Keratinocyte (primary cell): Measurements from ENCODE around the gene PNPLA2.

Source experiments
- CTCF ChIP-seq, 3 experiments: IDR thresholded peaks in 1 of 3; conservative IDR thresholded peaks in 1 of 3; optimal IDR thresholded peaks in 1 of 3; 2 replicates in 2 of 3; 3 replicates in 1 of 3; pipeline versions ENCODE3 to v1.5.1; 2011; ENCODE audit warnings: low read length in 3 of 3, mild to moderate bottlenecking in 3 of 3, moderate library complexity in 2 of 3, control low read depth in 1 of 3, inconsistent platforms in 1 of 3; ENCODE audit not compliant: insufficient read depth in 2 of 3; ENCODE audit errors: extremely low read depth in 1 of 3
- EZH2 ChIP-seq: IDR thresholded peaks from one replicate; pipeline ENCODE4 v1.6.1; 2012; ENCODE audit warnings: inconsistent platforms, mild to moderate bottlenecking, low read length, moderate library complexity

GRCh38 chr11:810040-810567 lies 8.6 kb upstream of the PNPLA2 start:
- no peak for TF ChIP-seq EZH2
- no peak for TF ChIP-seq CTCF (optimal IDR thresholded peaks at IDR 0.05 in 1 of 3, IDR thresholded peaks at IDR 0.05 in 1 of 3, conservative IDR thresholded peaks at IDR 0.05 in 1 of 3; ENCODE audit: extremely low read depth in 1 of 3, insufficient read depth in 2 of 3, low read length in 3 of 3)
